GM12878 (cell line): ENCODE results near the gene FHOD3. TPM values are rescaled to one million over a fixed set of nuclear protein-coding genes. Genes with fewer than 3 reads are reported as not detected.

Experiments used
- ATAC-seq: fragments of 200-7000 bp; cut with Tn5 transposase; 3 replicates; pipeline ENCODE4 v1.9.1; 2020; ENCODE audit warnings: mild to moderate bottlenecking, moderate library complexity
- BruUV-seq: library from RNA; stranded (reverse); fragments of 400-500 nt; replicated peaks from 2 replicates; lab custom pipeline; 2021; lab: Mats Ljungman, UMichigan
- CTCF ChIA-PET: fragments of 300-600 bp; sonication (Branson Sonifier 250); formaldehyde crosslinking; extraction: SDS; loops from one replicate; lab custom pipeline; 2021; ENCODE audit warnings: inconsistent platforms; lab: Yijun Ruan, JAX
- POLR2A ChIA-PET: fragments of 350-600 bp; formaldehyde crosslinking; extraction: SDS; loops from one replicate; lab custom pipeline; 2021; ENCODE audit warnings: inconsistent platforms; lab: Charles Lee
- RAD21 ChIA-PET: fragments of 300-600 bp; sonication (Branson Sonifier 250); formaldehyde crosslinking; loops from one replicate; lab custom pipeline; 2023; ENCODE audit warnings: antibody characterized with exemption; ENCODE audit not compliant: unreplicated experiment; lab: Charles Lee
- SMC1A ChIA-PET: fragments of 300-600 bp; sonication (Branson Sonifier 250); formaldehyde crosslinking; loops from one replicate; lab custom pipeline; 2023; ENCODE audit not compliant: unreplicated experiment, uncharacterized antibody; lab: Charles Lee
- DNase-seq: peaks from one replicate; pipeline ENCODE4 v3.0.0-alpha.2; 2011; ENCODE audit warnings: low read depth, low spot score
- FAIRE-seq: peaks from 3 replicates; lab custom pipeline; 2011; peaks lifted over from hg19 to GRCh38; lab: Jason Lieb, UNC
- H2AFZ ChIP-seq: 2 replicates; pipeline ENCODE4 v1.6.0; 2011; ENCODE audit warnings: low read depth, low read length, control low read depth; ENCODE audit not compliant: control insufficient read depth
- H3K27ac ChIP-seq: 2 replicates; pipeline ENCODE4 v1.5.1; 2011; ENCODE audit warnings: control low read depth; ENCODE audit not compliant: control insufficient read depth, insufficient read depth
- H3K27me3 ChIP-seq, 2 experiments: replicated peaks in 1 of 2; 2 replicates each; pipeline versions ENCODE4 v1.6.0 to v1.6.1; 2011; ENCODE audit warnings: low read length in 1 of 2; ENCODE audit not compliant: control insufficient read depth in 2 of 2, insufficient read depth in 2 of 2
- H3K36me3 ChIP-seq, 2 experiments: 2 replicates each; pipeline ENCODE4 v1.5.1; 2011; ENCODE audit warnings: low read length in 1 of 2; ENCODE audit not compliant: control insufficient read depth in 2 of 2, insufficient read depth in 2 of 2
- H3K4me1 ChIP-seq: 2 replicates; pipeline ENCODE4 v1.6.1; 2011; ENCODE audit warnings: mild to moderate bottlenecking, low read length, moderate library complexity, mixed read lengths; ENCODE audit not compliant: control insufficient read depth, insufficient read depth
- H3K4me2 ChIP-seq: 2 replicates; pipeline ENCODE4 v1.6.0; 2011; ENCODE audit warnings: control low read depth; ENCODE audit not compliant: control insufficient read depth, insufficient read depth
- H3K4me3 ChIP-seq: fragments of 200-600 bp; sonication (generic); 2 replicates; pipeline ENCODE4 v1.5.1; 2016
- H3K79me2 ChIP-seq: 2 replicates; pipeline ENCODE4 v1.6.0; 2011; ENCODE audit warnings: low read length; ENCODE audit not compliant: control insufficient read depth, insufficient read depth
- H3K9ac ChIP-seq: 2 replicates; pipeline ENCODE4 v1.8.0; 2011; ENCODE audit warnings: low read length, control low read depth, mixed read lengths; ENCODE audit not compliant: control insufficient read depth, insufficient read depth
- H3K9me3 ChIP-seq: replicated peaks from 3 replicates; pipeline ENCODE4 v1.5.1; 2011; ENCODE audit warnings: mild to moderate bottlenecking, low read length; ENCODE audit not compliant: control insufficient read depth, insufficient read depth
- H4K20me1 ChIP-seq: 2 replicates; pipeline ENCODE4 v1.6.0; 2011; ENCODE audit not compliant: control insufficient read depth, insufficient read depth
- ASH2L ChIP-seq: fragments of 300-600, 200-600 bp; sonication (generic); IDR thresholded peaks from 2 replicates; pipeline ENCODE4 v1.6.1; 2017; ENCODE audit warnings: low read depth, mild to moderate bottlenecking, borderline replicate concordance
- CHD2 ChIP-seq: IDR thresholded peaks from 2 replicates; pipeline ENCODE4 v1.6.1; 2011; ENCODE audit warnings: low read depth, low read length, improper control_type of control experiment, borderline replicate concordance
- HCFC1 ChIP-seq: fragments of 150-350 bp; IDR thresholded peaks from 2 replicates; pipeline ENCODE4 v1.6.1; 2014; ENCODE audit warnings: low read length
- JUND ChIP-seq: IDR thresholded peaks from 2 replicates; pipeline ENCODE4 v1.6.1; 2012; ENCODE audit warnings: low read depth, mild to moderate bottlenecking, low read length, improper control_type of control experiment, moderate library complexity
- KAT2A ChIP-seq: conservative IDR thresholded peaks from 2 replicates; pipeline ENCODE4 v1.6.1; 2011; ENCODE audit warnings: low read depth, low read length; ENCODE audit not compliant: control insufficient read depth
- NR2C2 ChIP-seq: IDR thresholded peaks from 2 replicates; pipeline ENCODE4 v1.6.1; 2011; ENCODE audit warnings: borderline replicate concordance, low read depth; ENCODE audit not compliant: control insufficient read depth, insufficient read length
- POU2F2 ChIP-seq: IDR thresholded peaks from 3 replicates; pipeline ENCODE4 v1.6.1; 2011; ENCODE audit warnings: low read depth, mild to moderate bottlenecking, low read length, borderline replicate concordance
- SIN3A ChIP-seq: IDR thresholded peaks from 2 replicates; pipeline ENCODE4 v1.6.1; 2012; ENCODE audit warnings: low read depth, low read length, improper control_type of control experiment
- SUPT20H ChIP-seq: IDR thresholded peaks from 2 replicates; pipeline ENCODE4 v1.6.1; 2011; ENCODE audit warnings: low read depth, mild to moderate bottlenecking, low read length, moderate library complexity, borderline replicate concordance; ENCODE audit not compliant: control insufficient read depth
- WRNIP1 ChIP-seq: IDR thresholded peaks from 2 replicates; pipeline ENCODE4 v1.6.1; 2011; ENCODE audit warnings: low read depth, low read length, improper control_type of control experiment, borderline replicate concordance
- ZNF24 ChIP-seq: fragments of 450-650 bp; IDR thresholded peaks from 2 replicates; pipeline ENCODE4 v1.6.1; 2017; ENCODE audit warnings: antibody characterized with exemption, mild to moderate bottlenecking
- WGBS: methylation state at CpG from one replicate; pipeline ENCODE4 v1.1.6; 2016; ENCODE audit warnings: low lambda C conversion rate; ENCODE audit not compliant: insufficient replicate concordance, insufficient coverage; ENCODE audit errors: missing lambda C conversion rate; 5-methylcytosine and 5-hydroxymethylcytosine counted together
- in situ Hi-C: fragments of 300-500 bp; cut with MboI; formaldehyde crosslinking; loops from 9 replicates; pipeline ENCODE4 v1.14.3; 2018; ENCODE audit warnings: mixed read lengths
- intact Hi-C: fragments of 100-400 bp; cut with micrococcal nuclease; formaldehyde crosslinking; loops from one replicate; pipeline ENCODE4 v1.14.2; 2022; ENCODE audit not compliant: unreplicated experiment
- polyA plus RNA-seq, 11 experiments: library from polyadenylated mRNA; depleted of rRNA in 4 of 11; unstranded in 6 of 11; stranded (reverse) in 5 of 11; fragments of >200 nt; fragmentation: Nextera tagmentation in 4 of 11; fragmentation: Illumina TruSeq in 1 of 11; extraction: Ambion mirVana in 4 of 11; extraction: Trizol in 1 of 11; gene quantifications; 1 replicate in 1 of 11; 2 replicates in 10 of 11; pipeline versions ENCODE4 v1.2.1 to v1.2.3, GENCODE V29; 2011 to 2016; ENCODE audit warnings: inconsistent platforms in 2 of 11, missing spikeins in 2 of 11, low read depth in 1 of 11
- total RNA-seq, 4 experiments: library from RNA; depleted of rRNA in 3 of 4; stranded (reverse); fragments of >200 nt in 3 of 4; fragmentation: Illumina TruSeq in 1 of 4; extraction: Trizol in 1 of 4; gene quantifications; 2 replicates each; pipeline versions ENCODE4 v1.2.1 to v1.2.3, GENCODE V29; 2013 to 2021
- TF ChIP-seq, protein P1 (sequence below): fragments of 450-650 bp; IDR thresholded peaks from 2 replicates; pipeline ENCODE4 v1.6.1; 2017; ENCODE audit warnings: mild to moderate bottlenecking, low read depth, inconsistent platforms; ENCODE audit not compliant: poor library complexity, severe bottlenecking
- TF ChIP-seq, protein P2 (sequence below): fragments of 450-650 bp; IDR thresholded peaks from 2 replicates; pipeline ENCODE4 v1.6.1; 2017; ENCODE audit warnings: antibody characterized with exemption, mild to moderate bottlenecking, moderate library complexity
- TF ChIP-seq, protein P3 (sequence below): IDR thresholded peaks from 2 replicates; pipeline ENCODE4 v1.6.1; 2012; ENCODE audit warnings: low read depth, low read length, improper control_type of control experiment

FHOD3 gene
- total and polyA plus RNA-seq, 10 of the 15 experiments (the other 5 are each of a cell fraction or from before 2014, with no cell fraction given), result 0.77 to 26.7 (median 10.4) TPM

DNA sequence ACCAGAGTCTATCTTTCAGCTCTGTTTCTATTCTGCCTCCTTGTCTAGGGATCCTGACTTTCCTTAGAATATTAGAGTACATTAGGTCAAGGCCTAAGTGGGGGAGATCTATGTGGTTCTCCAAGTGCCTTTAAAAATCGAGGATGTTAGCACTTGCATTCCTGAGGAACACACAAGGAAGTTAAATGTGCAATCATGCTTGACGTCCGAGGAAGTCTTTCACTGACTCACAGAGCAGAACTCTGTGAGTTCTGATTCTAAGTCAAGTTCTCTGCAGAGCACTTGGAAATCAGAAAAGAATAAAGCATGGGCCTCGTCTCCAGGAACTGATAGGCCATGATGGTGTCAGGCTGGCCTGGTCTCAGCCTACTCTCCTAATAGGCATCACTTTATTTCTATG is 17.2 kb downstream of the FHOD3 start:
- Histone ChIP-seq H2AFZ (no peak overlapping the region), H3K4me1 (no peaks in the 10 kb centered on the region), H3K79me2 (no peaks in the 10 kb centered on the region; the same call in 1 of the 2 replicates), H4K20me1 (no peaks in the 10 kb centered on the region), H3K4me2 (no peak overlapping the region)
- DNase-seq (no peak), ATAC-seq (peak; percentile 22)
- no TSS peak for BruUV-seq
- SMC1A ChIA-PET, result interaction anchor here (0.8 to 2.9 kb wide), 13 partner anchors 8 to 258 kb away, joined by 3 to 17 read pairs (median 4); no protein-coding TSS in a partner anchor
- WGBS, result 39% methylated on average over 4 of the region's 4 CpGs
- POLR2A ChIA-PET, result interaction anchor here (0.6 to 2.1 kb wide), 5 partner anchors 9 to 16 kb away, joined by 3 to 6 read pairs (median 4); no protein-coding TSS in a partner anchor
- in situ Hi-C loops, result no loop called here
- no peak for TF ChIP-seq KAT2A
- TF ChIP-seq SIN3A, result no peak
- no peak for TF ChIP-seq HCFC1
- no peak for TF ChIP-seq NR2C2
- TF ChIP-seq, protein P1, sequence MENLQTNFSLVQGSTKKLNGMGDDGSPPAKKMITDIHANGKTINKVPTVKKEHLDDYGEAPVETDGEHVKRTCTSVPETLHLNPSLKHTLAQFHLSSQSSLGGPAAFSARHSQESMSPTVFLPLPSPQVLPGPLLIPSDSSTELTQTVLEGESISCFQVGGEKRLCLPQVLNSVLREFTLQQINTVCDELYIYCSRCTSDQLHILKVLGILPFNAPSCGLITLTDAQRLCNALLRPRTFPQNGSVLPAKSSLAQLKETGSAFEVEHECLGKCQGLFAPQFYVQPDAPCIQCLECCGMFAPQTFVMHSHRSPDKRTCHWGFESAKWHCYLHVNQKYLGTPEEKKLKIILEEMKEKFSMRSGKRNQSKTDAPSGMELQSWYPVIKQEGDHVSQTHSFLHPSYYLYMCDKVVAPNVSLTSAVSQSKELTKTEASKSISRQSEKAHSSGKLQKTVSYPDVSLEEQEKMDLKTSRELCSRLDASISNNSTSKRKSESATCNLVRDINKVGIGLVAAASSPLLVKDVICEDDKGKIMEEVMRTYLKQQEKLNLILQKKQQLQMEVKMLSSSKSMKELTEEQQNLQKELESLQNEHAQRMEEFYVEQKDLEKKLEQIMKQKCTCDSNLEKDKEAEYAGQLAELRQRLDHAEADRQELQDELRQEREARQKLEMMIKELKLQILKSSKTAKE, result no peak
- TF ChIP-seq, protein P2, sequence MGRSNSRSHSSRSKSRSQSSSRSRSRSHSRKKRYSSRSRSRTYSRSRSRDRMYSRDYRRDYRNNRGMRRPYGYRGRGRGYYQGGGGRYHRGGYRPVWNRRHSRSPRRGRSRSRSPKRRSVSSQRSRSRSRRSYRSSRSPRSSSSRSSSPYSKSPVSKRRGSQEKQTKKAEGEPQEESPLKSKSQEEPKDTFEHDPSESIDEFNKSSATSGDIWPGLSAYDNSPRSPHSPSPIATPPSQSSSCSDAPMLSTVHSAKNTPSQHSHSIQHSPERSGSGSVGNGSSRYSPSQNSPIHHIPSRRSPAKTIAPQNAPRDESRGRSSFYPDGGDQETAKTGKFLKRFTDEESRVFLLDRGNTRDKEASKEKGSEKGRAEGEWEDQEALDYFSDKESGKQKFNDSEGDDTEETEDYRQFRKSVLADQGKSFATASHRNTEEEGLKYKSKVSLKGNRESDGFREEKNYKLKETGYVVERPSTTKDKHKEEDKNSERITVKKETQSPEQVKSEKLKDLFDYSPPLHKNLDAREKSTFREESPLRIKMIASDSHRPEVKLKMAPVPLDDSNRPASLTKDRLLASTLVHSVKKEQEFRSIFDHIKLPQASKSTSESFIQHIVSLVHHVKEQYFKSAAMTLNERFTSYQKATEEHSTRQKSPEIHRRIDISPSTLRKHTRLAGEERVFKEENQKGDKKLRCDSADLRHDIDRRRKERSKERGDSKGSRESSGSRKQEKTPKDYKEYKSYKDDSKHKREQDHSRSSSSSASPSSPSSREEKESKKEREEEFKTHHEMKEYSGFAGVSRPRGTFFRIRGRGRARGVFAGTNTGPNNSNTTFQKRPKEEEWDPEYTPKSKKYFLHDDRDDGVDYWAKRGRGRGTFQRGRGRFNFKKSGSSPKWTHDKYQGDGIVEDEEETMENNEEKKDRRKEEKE, result no peak
- TF ChIP-seq JUND, result no peak
- no peak for TF ChIP-seq WRNIP1
- TF ChIP-seq, protein P3, sequence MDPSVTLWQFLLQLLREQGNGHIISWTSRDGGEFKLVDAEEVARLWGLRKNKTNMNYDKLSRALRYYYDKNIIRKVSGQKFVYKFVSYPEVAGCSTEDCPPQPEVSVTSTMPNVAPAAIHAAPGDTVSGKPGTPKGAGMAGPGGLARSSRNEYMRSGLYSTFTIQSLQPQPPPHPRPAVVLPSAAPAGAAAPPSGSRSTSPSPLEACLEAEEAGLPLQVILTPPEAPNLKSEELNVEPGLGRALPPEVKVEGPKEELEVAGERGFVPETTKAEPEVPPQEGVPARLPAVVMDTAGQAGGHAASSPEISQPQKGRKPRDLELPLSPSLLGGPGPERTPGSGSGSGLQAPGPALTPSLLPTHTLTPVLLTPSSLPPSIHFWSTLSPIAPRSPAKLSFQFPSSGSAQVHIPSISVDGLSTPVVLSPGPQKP, result no peak
- no peak for TF ChIP-seq POU2F2
- no peak for TF ChIP-seq ZNF24
- no peak for TF ChIP-seq SUPT20H
- no peak for TF ChIP-seq CHD2
- no peak for TF ChIP-seq ASH2L
- TF ChIP-seq, all 136 proteins: peak for 0
- no peak for FAIRE-seq
- no peak overlapping the region for H3K4me3 ChIP-seq
- intact Hi-C loops, result no loop called here
- no peak overlapping the region for H3K27ac ChIP-seq
- H3K9me3 ChIP-seq, result no peaks in the 10 kb centered on the region
- CTCF ChIA-PET, result interaction anchor here (1.2 to 1.5 kb wide), 2 partner anchors 8 to 9 kb away, joined by 3 to 4 read pairs; no protein-coding TSS in a partner anchor
- H3K9ac ChIP-seq, result no peak overlapping the region
- RAD21 ChIA-PET, result interaction anchor here (0.9 to 2.0 kb wide), 6 partner anchors 11 to 257 kb away, joined by 3 to 10 read pairs (median 4); partner anchors contain the start of gene FHOD3
- no peaks in the 10 kb centered on the region for H3K36me3 ChIP-seq
- no peaks in the 10 kb centered on the region for H3K27me3 ChIP-seq
